HUES64 (cell line): ENCODE results near the gene RAB11FIP5. TPM values are rescaled to one million over a fixed set of nuclear protein-coding genes. Genes with fewer than 3 reads are reported as not detected.

Experiments
- H3K27ac ChIP-seq: 2 replicates; pipeline ENCODE4 v1.7.0; 2013; ENCODE audit warnings: low read depth, low read length, inconsistent platforms
- H3K27me3 ChIP-seq: 2 replicates; pipeline ENCODE4 v1.6.1; 2013; ENCODE audit warnings: mild to moderate bottlenecking, low read length; ENCODE audit not compliant: insufficient read depth
- H3K36me3 ChIP-seq: 2 replicates; pipeline ENCODE4 v1.6.1; 2013; ENCODE audit warnings: mild to moderate bottlenecking, low read length; ENCODE audit not compliant: insufficient read depth
- H3K4me1 ChIP-seq: 2 replicates; pipeline ENCODE4 v1.6.1; 2013; ENCODE audit warnings: mild to moderate bottlenecking, low read length, moderate library complexity; ENCODE audit not compliant: insufficient read depth
- H3K4me3 ChIP-seq: 2 replicates; pipeline ENCODE4 v1.5.1; 2013; ENCODE audit warnings: mild to moderate bottlenecking, low read length, moderate library complexity
- H3K9ac ChIP-seq: 2 replicates; pipeline ENCODE4 v1.6.1; 2013; ENCODE audit warnings: mild to moderate bottlenecking, low read depth, low read length
- H3K9me3 ChIP-seq: 2 replicates; pipeline ENCODE4 v1.6.1; 2013; ENCODE audit warnings: low read depth, low read length; ENCODE audit not compliant: insufficient read depth
- WGBS: fragments of 150-250, 120-280 bp; methylation state at CpG from one replicate; pipeline ENCODE4 v1.1.7; 2013; ENCODE audit warnings: missing lambda C conversion rate; 5-methylcytosine and 5-hydroxymethylcytosine counted together
- polyA plus RNA-seq, 2 experiments: library from polyadenylated mRNA; stranded (reverse); fragments of 50-300 nt; gene quantifications; one replicate each; pipeline ENCODE4 v1.2.3, GENCODE V29; 2013

The RAB11FIP5 gene, protein sequence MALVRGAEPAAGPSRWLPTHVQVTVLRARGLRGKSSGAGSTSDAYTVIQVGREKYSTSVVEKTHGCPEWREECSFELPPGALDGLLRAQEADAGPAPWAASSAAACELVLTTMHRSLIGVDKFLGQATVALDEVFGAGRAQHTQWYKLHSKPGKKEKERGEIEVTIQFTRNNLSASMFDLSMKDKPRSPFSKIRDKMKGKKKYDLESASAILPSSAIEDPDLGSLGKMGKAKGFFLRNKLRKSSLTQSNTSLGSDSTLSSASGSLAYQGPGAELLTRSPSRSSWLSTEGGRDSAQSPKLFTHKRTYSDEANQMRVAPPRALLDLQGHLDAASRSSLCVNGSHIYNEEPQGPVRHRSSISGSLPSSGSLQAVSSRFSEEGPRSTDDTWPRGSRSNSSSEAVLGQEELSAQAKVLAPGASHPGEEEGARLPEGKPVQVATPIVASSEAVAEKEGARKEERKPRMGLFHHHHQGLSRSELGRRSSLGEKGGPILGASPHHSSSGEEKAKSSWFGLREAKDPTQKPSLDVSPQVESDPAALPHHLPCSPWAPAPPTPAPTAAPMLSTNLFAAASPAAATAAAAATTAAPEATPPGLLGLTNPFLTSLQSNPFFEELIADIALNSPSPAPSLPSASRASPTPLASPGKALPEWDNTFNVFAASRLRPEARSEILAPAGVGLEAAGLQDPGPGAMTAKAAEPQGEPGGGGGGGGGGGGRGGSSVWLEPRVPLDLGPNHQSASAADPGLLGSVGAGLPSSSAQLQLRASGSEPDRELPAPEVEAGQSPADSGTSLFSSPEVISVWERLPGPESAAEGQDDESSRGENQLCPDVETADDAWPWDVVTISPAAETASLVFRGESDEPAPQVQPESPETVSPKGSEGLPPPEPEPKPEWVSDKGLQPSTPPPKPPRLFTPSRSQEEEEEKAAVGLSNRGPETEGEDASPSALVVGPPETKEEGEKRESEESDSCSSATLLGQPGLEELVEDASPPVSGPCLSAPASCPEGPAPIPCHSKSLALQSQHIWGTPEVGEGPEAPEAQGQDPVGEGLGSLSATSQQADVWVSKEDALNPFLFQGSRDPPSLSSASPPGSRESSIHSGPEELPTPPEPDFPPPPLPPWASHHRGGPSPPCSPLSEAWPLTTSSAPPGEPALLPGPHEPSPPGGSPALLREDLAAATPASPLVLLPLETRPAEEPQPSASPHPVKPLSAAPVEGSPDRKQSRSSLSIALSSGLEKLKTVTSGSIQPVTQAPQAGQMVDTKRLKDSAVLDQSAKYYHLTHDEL (N-terminal part only)
- polyA plus RNA-seq (2013, experiment 1 of 2) = 3.7 TPM
- polyA plus RNA-seq (2013, experiment 2 of 2) = 6.0 TPM

DNA sequence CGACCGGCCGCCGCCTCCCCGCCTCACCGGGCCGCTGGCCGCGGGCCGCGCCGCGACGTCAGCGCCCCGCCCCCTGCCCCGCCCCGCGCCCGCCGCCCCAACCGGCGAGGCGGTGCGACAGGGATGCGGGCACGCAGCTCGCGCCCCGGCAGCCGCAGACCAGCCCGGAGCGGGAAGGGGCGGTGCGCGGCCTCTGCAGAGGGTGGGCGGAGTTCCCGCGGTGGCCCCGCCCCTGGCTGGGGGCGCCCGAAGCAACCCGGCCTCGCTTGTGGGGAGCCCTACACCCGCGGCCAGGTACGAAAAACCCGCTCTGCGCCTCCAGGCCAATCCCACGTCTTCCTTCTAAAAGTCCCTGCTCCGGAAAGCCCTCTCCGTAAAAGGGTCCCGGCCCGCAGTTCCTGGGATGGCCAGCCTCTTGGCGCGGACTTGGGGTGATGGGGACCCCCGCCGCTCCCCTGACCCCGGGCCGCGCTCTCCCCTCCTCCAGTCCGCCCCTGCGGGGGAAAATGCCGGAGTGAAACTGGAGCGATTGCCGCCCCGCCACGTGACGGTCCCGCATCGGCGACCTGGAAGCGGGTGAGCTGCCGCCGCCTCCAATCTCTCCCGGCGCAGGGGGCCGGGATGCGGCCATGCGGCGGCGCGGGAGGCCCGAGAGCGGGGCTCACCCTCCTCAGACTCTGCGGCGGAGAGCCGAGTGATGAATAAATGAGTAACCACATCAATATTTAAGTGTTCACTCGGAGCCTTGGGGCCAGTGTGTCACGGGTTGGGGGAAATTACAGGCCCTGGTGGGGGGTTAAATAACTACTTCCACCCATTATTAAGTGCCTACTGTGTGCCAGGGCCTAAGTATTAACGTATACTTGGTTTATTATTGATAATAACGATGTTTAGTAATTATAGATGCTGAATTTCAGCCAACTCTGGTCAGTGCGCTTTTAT lies at the start of gene RAB11FIP5:
TSS of gene RAB11FIP5 (minus strand) at position 36 of the 942 bp plus-strand sequence. CDS start 171 bp downstream, outside the sequence.
- Histone ChIP-seq H3K27me3 (peaks cover 33% of the 10 kb centered on the region), H3K9me3 (no peaks in the 10 kb centered on the region), H3K4me3 (peak within 1 kb of the TSS; percentile 81), H3K36me3 (no peaks in the 10 kb centered on the region), H3K4me1 (peaks cover 14% of the 10 kb centered on the region; the same call in 1 of the 2 replicates), H3K9ac (peak within 1 kb of the TSS; percentile 71), H3K27ac (peak within 1 kb of the TSS; percentile 69; the same call in 1 of the 2 replicates)
- under 1% methylated on average over 88 of the region's 93 CpGs for WGBS

- Histone ChIP-seq H3K27ac (no peak overlapping the region), H3K36me3 (no peaks in the 10 kb centered on the region), H3K27me3 (peaks cover 15% of the 10 kb centered on the region; the same call in 1 of the 2 replicates), H3K4me3 (peak overlapping the region; percentile 44), H3K4me1 (no peaks in the 10 kb centered on the region), H3K9ac (no peak overlapping the region), H3K9me3 (no peaks in the 10 kb centered on the region)
- 17% methylated on average over 24 of the region's 24 CpGs for WGBS
These were observed 43.9 kb upstream of the RAB11FIP5 start for GRCh38 chr2:73156539-73157124.

DNA sequence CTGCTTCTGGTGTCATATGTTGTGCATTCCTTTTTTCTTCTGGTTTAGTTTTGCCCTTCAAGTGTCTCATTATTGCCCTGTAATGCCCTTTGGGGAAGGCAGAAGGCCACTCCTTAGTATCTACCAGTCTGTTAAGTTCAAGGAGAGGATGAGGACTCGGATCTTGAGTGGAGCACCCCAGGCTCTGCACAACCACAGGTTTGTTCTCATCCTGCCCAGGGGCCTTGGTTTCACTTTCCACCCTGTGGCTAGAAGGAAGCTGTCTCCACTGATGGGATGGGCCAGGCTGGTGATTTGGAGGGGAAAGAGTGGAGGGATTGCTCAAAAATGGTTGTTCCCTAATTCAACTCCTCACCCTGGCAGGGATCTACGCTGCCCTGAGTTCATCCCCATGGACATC lies 30.2 kb upstream of the RAB11FIP5 start:
- no peaks in the 10 kb centered on the region for H3K27me3 ChIP-seq
- no peak overlapping the region for H3K27ac ChIP-seq
- H3K9me3 ChIP-seq = no peaks in the 10 kb centered on the region
- H3K4me3 ChIP-seq = no peak overlapping the region
- H3K4me1 ChIP-seq = no peaks in the 10 kb centered on the region
- WGBS = 92% methylated on average over 2 of the region's 2 CpGs
- no peaks in the 10 kb centered on the region for H3K36me3 ChIP-seq
- H3K9ac ChIP-seq = no peak overlapping the region

DNA sequence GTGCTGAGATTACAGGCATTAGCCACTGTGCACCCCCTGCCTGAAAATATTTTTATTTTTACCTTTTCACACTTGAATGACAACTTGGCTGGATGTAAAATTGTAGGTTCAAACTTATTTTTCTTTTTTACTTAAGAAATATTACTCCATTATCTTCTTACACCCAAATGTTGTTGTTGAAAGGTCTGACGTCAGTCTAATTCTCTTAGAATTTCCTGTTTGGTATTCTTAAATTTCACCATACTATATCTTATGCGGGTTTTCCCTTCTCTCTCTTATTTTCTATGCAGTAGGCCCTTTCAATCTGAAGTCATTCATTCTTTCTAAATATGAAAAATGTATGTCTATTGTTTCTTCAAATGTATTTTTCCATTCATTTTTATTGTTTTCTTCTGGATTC lies 29.1 kb upstream of the RAB11FIP5 start:
- Histone ChIP-seq H3K4me3 (no peak overlapping the region), H3K9ac (no peak overlapping the region), H3K27me3 (no peaks in the 10 kb centered on the region), H3K36me3 (no peaks in the 10 kb centered on the region), H3K4me1 (no peaks in the 10 kb centered on the region), H3K9me3 (no peaks in the 10 kb centered on the region), H3K27ac (no peak overlapping the region)
- 100% methylated on average over 2 of the region's 2 CpGs for WGBS

DNA sequence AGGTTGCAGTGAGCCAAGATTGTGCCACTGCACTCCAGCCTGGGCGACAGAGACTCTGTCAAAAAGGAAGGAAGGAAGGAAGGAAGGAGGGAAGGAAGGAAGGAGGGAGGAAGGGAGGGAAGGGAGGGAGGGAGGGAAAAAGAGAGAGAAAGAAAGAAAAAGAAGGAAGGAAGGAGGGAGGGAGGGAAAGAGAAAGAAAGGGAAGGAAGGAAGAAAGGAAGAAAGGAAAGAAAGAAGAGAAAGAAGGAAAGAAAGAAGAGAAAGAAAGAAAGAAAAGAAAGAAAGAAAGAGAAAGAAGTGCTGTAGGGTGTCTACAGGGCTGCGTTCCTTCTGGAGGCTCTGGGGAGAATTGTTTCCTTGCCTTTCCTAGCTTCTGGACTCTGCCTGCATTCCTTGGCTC lies 22.5 kb upstream of the RAB11FIP5 start:
- 86% methylated on average over 2 of the region's 2 CpGs for WGBS
- H3K9ac ChIP-seq = no peak overlapping the region
- 0 out of 2 replicates have a peak, but pooled peaks cover 4% of the 10 kb centered on the region for H3K4me1 ChIP-seq
- no peaks in the 10 kb centered on the region for H3K9me3 ChIP-seq
- no peak overlapping the region for H3K4me3 ChIP-seq
- H3K36me3 ChIP-seq = no peaks in the 10 kb centered on the region
- H3K27me3 ChIP-seq = no peaks in the 10 kb centered on the region
- H3K27ac ChIP-seq = no peak overlapping the region

- H3K4me3 ChIP-seq = no peak overlapping the region
- H3K4me1 ChIP-seq = 0 out of 2 replicates have a peak, but pooled peaks cover 4% of the 10 kb centered on the region
- no peaks in the 10 kb centered on the region for H3K36me3 ChIP-seq
- WGBS = 69% methylated on average over 3 of the region's 4 CpGs
- H3K27ac ChIP-seq = no peak overlapping the region
- H3K27me3 ChIP-seq = no peaks in the 10 kb centered on the region
- H3K9ac ChIP-seq = no peak overlapping the region
- no peaks in the 10 kb centered on the region for H3K9me3 ChIP-seq
These were observed 21.7 kb upstream of the RAB11FIP5 start for GRCh38 chr2:73134471-73134870.

GRCh38 chr2:73133566-73134197 lies 20.9 kb upstream of the RAB11FIP5 start:
- H3K4me1 ChIP-seq = 0 out of 2 replicates have a peak, but pooled peaks cover 4% of the 10 kb centered on the region
- H3K27me3 ChIP-seq = no peaks in the 10 kb centered on the region
- H3K4me3 ChIP-seq = no peak overlapping the region
- 78% methylated on average over 4 of the region's 4 CpGs for WGBS
- no peaks in the 10 kb centered on the region for H3K36me3 ChIP-seq
- no peak overlapping the region for H3K9ac ChIP-seq
- H3K9me3 ChIP-seq = no peaks in the 10 kb centered on the region
- H3K27ac ChIP-seq = no peak overlapping the region

GRCh38 chr2:73131807-73132206 lies 19.1 kb upstream of the RAB11FIP5 start:
- 94% methylated on average over 3 of the region's 3 CpGs for WGBS
- Histone ChIP-seq H3K4me1 (0 out of 2 replicates have a peak, but pooled peaks cover 4% of the 10 kb centered on the region), H3K27me3 (no peaks in the 10 kb centered on the region), H3K4me3 (no peak overlapping the region), H3K9me3 (no peaks in the 10 kb centered on the region), H3K9ac (no peak overlapping the region), H3K27ac (no peak overlapping the region), H3K36me3 (no peaks in the 10 kb centered on the region)

DNA sequence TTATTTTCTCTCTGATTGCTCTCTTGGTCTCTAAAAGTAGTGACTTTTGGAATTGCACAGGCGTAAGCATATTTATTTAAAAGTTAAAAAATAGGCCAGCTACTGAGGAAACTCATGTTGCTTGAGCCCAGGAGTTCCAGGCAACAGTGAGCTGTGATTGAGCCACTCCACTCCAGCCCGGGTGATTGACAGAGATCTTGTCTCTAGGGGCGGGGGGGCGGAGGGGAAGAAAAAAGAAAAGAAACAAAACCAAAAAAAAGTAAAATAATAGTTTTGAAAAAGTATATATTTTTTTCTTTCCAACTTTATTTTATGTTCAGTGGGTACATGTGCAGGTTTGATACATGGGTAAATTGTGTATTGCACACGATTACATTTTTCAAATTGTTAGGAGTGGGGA lies 18.0 kb upstream of the RAB11FIP5 start:
- Histone ChIP-seq H3K36me3 (no peaks in the 10 kb centered on the region), H3K9me3 (no peaks in the 10 kb centered on the region), H3K4me1 (0 out of 2 replicates have a peak, but pooled peaks cover 4% of the 10 kb centered on the region), H3K4me3 (no peak overlapping the region), H3K27ac (no peak overlapping the region), H3K9ac (no peak overlapping the region), H3K27me3 (no peaks in the 10 kb centered on the region)
- 80% methylated on average over 3 of the region's 5 CpGs for WGBS
